Ishikawa (cell line): ENCODE data around the gene VEGFA.

ENCODE experiments used
- CEBPB ChIP-seq: IDR thresholded peaks from 2 replicates; pipeline ENCODE4 v1.6.1; 2012
- CREB1 ChIP-seq: IDR thresholded peaks from 2 replicates; pipeline ENCODE4 v1.6.1; 2012; ENCODE audit warnings: low read depth
- EGR1 ChIP-seq: IDR thresholded peaks from 2 replicates; pipeline ENCODE4 v1.6.1; 2012
- EP300 ChIP-seq: IDR thresholded peaks from 2 replicates; pipeline ENCODE4 v1.6.1; 2012; ENCODE audit warnings: borderline replicate concordance
- FOXM1 ChIP-seq: IDR thresholded peaks from 2 replicates; pipeline ENCODE4 v1.6.1; 2012; ENCODE audit warnings: low read depth, borderline replicate concordance
- MAX ChIP-seq: IDR thresholded peaks from 2 replicates; pipeline ENCODE4 v1.6.1; 2012
- NFIC ChIP-seq: IDR thresholded peaks from 2 replicates; pipeline ENCODE4 v1.6.1; 2012
- RAD21 ChIP-seq: IDR thresholded peaks from 2 replicates; pipeline ENCODE4 v1.6.1; 2012; ENCODE audit warnings: low read depth
- REST ChIP-seq: IDR thresholded peaks from 2 replicates; pipeline ENCODE4 v1.6.1; 2012; ENCODE audit warnings: low read depth, mild to moderate bottlenecking
- TAF1 ChIP-seq: IDR thresholded peaks from 2 replicates; pipeline ENCODE4 v1.6.1; 2012; ENCODE audit warnings: low read depth, mild to moderate bottlenecking
- TCF12 ChIP-seq: IDR thresholded peaks from 2 replicates; pipeline ENCODE4 v1.6.1; 2012; ENCODE audit warnings: low read depth
- TEAD4 ChIP-seq: IDR thresholded peaks from 2 replicates; pipeline ENCODE4 v1.6.1; 2012
- USF1 ChIP-seq: IDR thresholded peaks from 2 replicates; pipeline ENCODE4 v1.6.1; 2012
- YY1 ChIP-seq: IDR thresholded peaks from 2 replicates; pipeline ENCODE4 v1.6.1; 2012; ENCODE audit warnings: low read depth
- ZBTB7A ChIP-seq: IDR thresholded peaks from 2 replicates; pipeline ENCODE4 v1.6.1; 2012; ENCODE audit warnings: low read depth

The VEGFA gene

GRCh38 chr6:43736211-43736786, 33.7 kb upstream of the VEGFA start:
- TF ChIP-seq YY1, result no peak
- TF ChIP-seq NFIC, result no peak

- TF ChIP-seq EP300, result no peak
- TF ChIP-seq ZBTB7A, result no peak
- TF ChIP-seq MAX, result no peak
- TF ChIP-seq TCF12, result no peak
- no peak for TF ChIP-seq CREB1
- TF ChIP-seq CEBPB, result no peak
- no peak for TF ChIP-seq TAF1
- no peak for TF ChIP-seq REST
- no peak for TF ChIP-seq EGR1
- TF ChIP-seq USF1, result no peak
- TF ChIP-seq YY1, result no peak
- no peak for TF ChIP-seq RAD21
- no peak for TF ChIP-seq FOXM1
- TF ChIP-seq TEAD4, result no peak
- no peak for TF ChIP-seq NFIC
These were observed 33.2 kb upstream of the VEGFA start for GRCh38 chr6:43736844-43737243.

GRCh38 chr6:43737272-43738081, 32.5 kb upstream of the VEGFA start:
- TF ChIP-seq YY1 (no peak), FOXM1 (no peak), MAX (no peak), TEAD4 (no peak), EP300 (no peak), ZBTB7A (no peak), TCF12 (no peak), RAD21 (no peak), REST (no peak)

GRCh38 chr6:43738267-43738676, 31.7 kb upstream of the VEGFA start:
- TF ChIP-seq TAF1 (no peak), YY1 (no peak), MAX (no peak), USF1 (no peak), NFIC (no peak), TEAD4 (no peak), REST (no peak), TCF12 (no peak), CEBPB (no peak)
